ENCODE results near the gene BATF3.

Gene BATF3

GRCh38 chr1:212721388-212722247, 22.0 kb upstream of the BATF3 start:
- Histone ChIP-seq H3K9ac (ENCODE audit: low read depth, low read length, poor library complexity, severe bottlenecking) (no peak overlapping the region), H4K20me1 (ENCODE audit: insufficient read depth, low read length, poor library complexity, severe bottlenecking) (no peaks in the 10 kb centered on the region), H3K9me3 (ENCODE audit: insufficient read depth, low read depth, low read length) (no peaks in the 10 kb centered on the region), H3K4me2 (ENCODE audit: low read depth, low read length, poor library complexity, severe bottlenecking) (no peak overlapping the region), H3K9me2 (replicated peaks; ENCODE audit: low read depth, low read length) (no peaks in the 10 kb centered on the region), H3K4me3 (ENCODE audit: low read length, poor library complexity, severe bottlenecking) (no peak overlapping the region), H3K27me3 (ENCODE audit: insufficient read depth, low read length, poor library complexity, severe bottlenecking) (no peaks in the 10 kb centered on the region), H2AFZ (ENCODE audit: low read length) (no peak overlapping the region), H3F3A (ENCODE audit: low read depth) (no peaks in the 10 kb centered on the region), H3K4me1 (ENCODE audit: insufficient read depth, low read length, poor library complexity, severe bottlenecking) (peaks cover 15% of the 10 kb centered on the region), H3K79me2 (ENCODE audit: insufficient read depth, low read length) (no peaks in the 10 kb centered on the region), H3K36me3 (ENCODE audit: insufficient read depth, low read length) (no peaks in the 10 kb centered on the region)
- no peak for TF ChIP-seq CTCF (conservative IDR thresholded peaks at IDR 0.05; ENCODE audit: low read length)
- no peak for TF ChIP-seq EZH2phosphoT487 (IDR thresholded peaks at IDR 0.05; ENCODE audit: borderline replicate concordance)

GRCh38 chr1:212719633-212720032, 20.0 kb upstream of the BATF3 start:
- H3K4me2 ChIP-seq (ENCODE audit: low read depth, low read length, poor library complexity, severe bottlenecking): no peak overlapping the region
- no peaks in the 10 kb centered on the region for H3F3A ChIP-seq (ENCODE audit: low read depth)
- H3K4me3 ChIP-seq (ENCODE audit: low read length, poor library complexity, severe bottlenecking): no peak overlapping the region
- TF ChIP-seq CTCF (conservative IDR thresholded peaks at IDR 0.05; ENCODE audit: low read length) (no peak), EZH2phosphoT487 (IDR thresholded peaks at IDR 0.05; ENCODE audit: borderline replicate concordance) (no peak)
- no peaks in the 10 kb centered on the region for H4K20me1 ChIP-seq (ENCODE audit: insufficient read depth, low read length, poor library complexity, severe bottlenecking)
- H3K27me3 ChIP-seq (ENCODE audit: insufficient read depth, low read length, poor library complexity, severe bottlenecking): no peaks in the 10 kb centered on the region
- no peak overlapping the region for H3K9ac ChIP-seq (ENCODE audit: low read depth, low read length, poor library complexity, severe bottlenecking)
- H3K9me3 ChIP-seq (ENCODE audit: insufficient read depth, low read depth, low read length): no peaks in the 10 kb centered on the region
- no peaks in the 10 kb centered on the region for H3K9me2 ChIP-seq (replicated peaks; ENCODE audit: low read depth, low read length)
- peaks cover 15% of the 10 kb centered on the region for H3K4me1 ChIP-seq (ENCODE audit: insufficient read depth, low read length, poor library complexity, severe bottlenecking)
- H3K79me2 ChIP-seq (ENCODE audit: insufficient read depth, low read length): no peaks in the 10 kb centered on the region
- no peaks in the 10 kb centered on the region for H3K36me3 ChIP-seq (ENCODE audit: insufficient read depth, low read length)
- no peak overlapping the region for H2AFZ ChIP-seq (ENCODE audit: low read length)

DNA sequence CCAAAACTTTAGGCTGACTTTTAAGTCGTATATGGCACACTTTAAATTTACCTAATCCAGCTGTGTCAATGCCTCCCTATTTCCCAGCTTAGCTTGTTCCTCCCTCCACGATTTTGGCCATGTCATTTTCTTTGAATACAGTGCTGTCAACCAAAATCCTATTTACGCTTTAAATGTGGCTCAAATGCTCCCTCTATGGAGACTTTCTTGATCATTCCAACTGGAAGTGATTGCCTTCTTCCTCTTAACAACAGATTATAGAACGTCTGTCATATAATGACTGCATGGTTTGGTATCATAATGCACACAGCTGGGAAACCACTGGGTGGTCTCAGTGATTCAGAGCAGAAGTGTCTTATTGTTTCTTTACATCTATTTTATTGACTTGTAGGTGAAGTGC, 18.9 kb upstream of the BATF3 start:
- Histone ChIP-seq H3K27me3 (ENCODE audit: insufficient read depth, low read length, poor library complexity, severe bottlenecking) (no peaks in the 10 kb centered on the region), H3K36me3 (ENCODE audit: insufficient read depth, low read length) (no peaks in the 10 kb centered on the region), H4K20me1 (ENCODE audit: insufficient read depth, low read length, poor library complexity, severe bottlenecking) (no peaks in the 10 kb centered on the region), H3K79me2 (ENCODE audit: insufficient read depth, low read length) (no peaks in the 10 kb centered on the region), H3K9me2 (replicated peaks; ENCODE audit: low read depth, low read length) (no peaks in the 10 kb centered on the region), H3K4me3 (ENCODE audit: low read length, poor library complexity, severe bottlenecking) (no peak overlapping the region), H3K4me1 (ENCODE audit: insufficient read depth, low read length, poor library complexity, severe bottlenecking) (peaks cover 15% of the 10 kb centered on the region), H3K9me3 (ENCODE audit: insufficient read depth, low read depth, low read length) (no peaks in the 10 kb centered on the region), H3K9ac (ENCODE audit: low read depth, low read length, poor library complexity, severe bottlenecking) (no peak overlapping the region), H3F3A (ENCODE audit: low read depth) (no peaks in the 10 kb centered on the region), H3K4me2 (ENCODE audit: low read depth, low read length, poor library complexity, severe bottlenecking) (no peak overlapping the region), H2AFZ (ENCODE audit: low read length) (no peak overlapping the region)
- TF ChIP-seq CTCF (conservative IDR thresholded peaks at IDR 0.05; ENCODE audit: low read length) (no peak; the same call in 1 of the 2 replicates), EZH2phosphoT487 (IDR thresholded peaks at IDR 0.05; ENCODE audit: borderline replicate concordance) (no peak)
